Bone marrow (tissue), 2 donors: Measurements from ENCODE around the gene SPANXA1.
"Not testable (repeated sequence)": the region's sequence is repeated elsewhere in the genome, so short reads cannot be mapped to it uniquely, and the experiment has no call there.

ENCODE experiments used
- DNase-seq, 2 donors: peaks; one replicate each; lab custom pipeline; 2025; lab: John Stamatoyannopoulos, UW

Gene SPANXA1

GRCh38 chrX:141584638-141585037 lies at the start of gene SPANXA1:
SPANXA1 (minus strand) TSS chrX:141584738; CDS start chrX:141584678, 60 bp downstream.
- DNase-seq, result not testable (repeated sequence)

- DNase-seq, result no peak
Observed at GRCh38 chrX:141632124-141632523, 47.6 kb upstream of the SPANXA1 start.

- DNase-seq, result no peak
Observed at GRCh38 chrX:141619336-141619735, 34.8 kb upstream of the SPANXA1 start.

GRCh38 chrX:141609111-141609510 lies 24.6 kb upstream of the SPANXA1 start:
- DNase-seq, result no peak

- not testable (repeated sequence) for DNase-seq
Observed at GRCh38 chrX:141589408-141589807, 4.9 kb upstream of the SPANXA1 start, which contains the start of gene SPANXA2. SPANXA2 (plus strand) TSS chrX:141589708; CDS start chrX:141589768, 60 bp downstream.

- not testable (repeated sequence) for DNase-seq
Observed at GRCh38 chrX:141542551-141542950, 42.0 kb downstream of the SPANXA1 start.
